ENCODE measurements around the gene CAMTA1.

- TF ChIP-seq CTCF (IDR thresholded peaks at IDR 0.05), result no peak
- no peak for TF ChIP-seq POLR2AphosphoS5 (IDR thresholded peaks at IDR 0.05)
- no peak for TF ChIP-seq POLR2A (IDR thresholded peaks at IDR 0.05)
Observed at GRCh38 chr1:6909857-6910256, 124.6 kb downstream of the CAMTA1 start.
